Endothelial cell of umbilical vein (primary cell): Measurements from ENCODE around the gene KIFC1. TPM values are rescaled to one million over a fixed set of nuclear protein-coding genes. Genes with fewer than 3 reads are reported as not detected.

Experiments
- BruUV-seq: library from RNA; stranded (reverse); fragments of 400-500 nt; replicated peaks from 2 replicates; lab custom pipeline; 2021; lab: Mats Ljungman, UMichigan
- CTCF ChIA-PET: fragments of 300-600, 350-600 bp; sonication (Branson Sonifier 250); formaldehyde crosslinking; loops from one replicate; lab custom pipeline; 2021; ENCODE audit warnings: antibody characterized with exemption, inconsistent platforms; lab: Charles Lee
- POLR2A ChIA-PET: fragments of 300-600, 350-600 bp; sonication (Branson Sonifier 250); formaldehyde crosslinking; loops from one replicate; lab custom pipeline; 2021; ENCODE audit warnings: antibody characterized with exemption, inconsistent platforms; lab: Charles Lee
- DNase-seq: peaks from one replicate; pipeline ENCODE4 v3.0.0-alpha.2; 2011; ENCODE audit warnings: low read depth, low spot score
- FAIRE-seq: peaks from 2 replicates; lab custom pipeline; 2011; peaks lifted over from hg19 to GRCh38; lab: Jason Lieb, UNC
- H2AFZ ChIP-seq: 2 replicates; pipeline ENCODE4 v1.6.0; 2012; ENCODE audit warnings: low read depth, low read length, control low read depth, inconsistent platforms
- H3K27ac ChIP-seq: 2 replicates; pipeline ENCODE4 v1.5.1; 2011; ENCODE audit warnings: low read depth, mild to moderate bottlenecking, control low read depth, low read length, moderate library complexity; ENCODE audit not compliant: insufficient read depth
- H3K27me3 ChIP-seq, 2 experiments: 2 replicates each; pipeline versions ENCODE4 v1.6.0 to v1.6.1; 2011; ENCODE audit warnings: low read length in 2 of 2, mixed read lengths in 1 of 2; ENCODE audit not compliant: control insufficient read depth in 2 of 2, insufficient read depth in 2 of 2
- H3K36me3 ChIP-seq, 2 experiments: 2 replicates in 1 of 2; 3 replicates in 1 of 2; pipeline ENCODE4 v1.5.1; 2011; ENCODE audit warnings: low read length in 2 of 2, mild to moderate bottlenecking in 1 of 2, moderate library complexity in 1 of 2; ENCODE audit not compliant: control insufficient read depth in 2 of 2, insufficient read depth in 2 of 2; ENCODE audit errors: extremely low read depth in 1 of 2
- H3K4me1 ChIP-seq: 3 replicates; pipeline ENCODE4 v1.5.1; 2011; ENCODE audit warnings: mild to moderate bottlenecking, low read length; ENCODE audit not compliant: control insufficient read depth, insufficient read depth; ENCODE audit errors: extremely low read depth
- H3K4me2 ChIP-seq: 2 replicates; pipeline ENCODE4 v1.6.1; 2011; ENCODE audit warnings: low read length, control low read depth, mixed read lengths; ENCODE audit not compliant: insufficient read depth
- H3K4me3 ChIP-seq, 3 experiments: fragments of 200-600 bp in 1 of 3; sonication (generic), shearing (Covaris generic) in 1 of 3; replicated peaks in 1 of 3; 2 replicates each; pipeline ENCODE4 v1.5.1; 2011 to 2016; ENCODE audit warnings: control low read depth in 3 of 3, low read length in 3 of 3, mild to moderate bottlenecking in 2 of 3, inconsistent platforms in 1 of 3, low read depth in 1 of 3, moderate library complexity in 1 of 3; ENCODE audit not compliant: insufficient read depth in 1 of 3
- H3K79me2 ChIP-seq: 2 replicates; pipeline ENCODE4 v1.6.0; 2012; ENCODE audit warnings: low read length, inconsistent platforms; ENCODE audit not compliant: control insufficient read depth, insufficient read depth
- H3K9ac ChIP-seq: replicated peaks from 2 replicates; pipeline ENCODE3; 2011; ENCODE audit warnings: low read length, control low read depth; ENCODE audit not compliant: insufficient read depth; ENCODE audit errors: extremely low read depth
- H3K9me1 ChIP-seq: replicated peaks from 3 replicates; pipeline ENCODE4 v1.6.0; 2011; ENCODE audit warnings: mild to moderate bottlenecking, low read length; ENCODE audit not compliant: control insufficient read depth, insufficient read depth; ENCODE audit errors: extremely low read depth
- H3K9me3 ChIP-seq: replicated peaks from 2 replicates; pipeline ENCODE4 v1.5.1; 2012; ENCODE audit warnings: low read length, inconsistent platforms; ENCODE audit not compliant: control insufficient read depth, insufficient read depth
- H4K20me1 ChIP-seq: replicated peaks from 2 replicates; pipeline ENCODE3; 2011; ENCODE audit warnings: mild to moderate bottlenecking, low read length; ENCODE audit not compliant: control insufficient read depth, insufficient read depth; ENCODE audit errors: extremely low read depth
- EZH2 ChIP-seq: IDR thresholded peaks from 2 replicates; pipeline ENCODE4 v1.6.1; 2012; ENCODE audit warnings: borderline replicate concordance, low read depth, mild to moderate bottlenecking, moderate library complexity, low read length, inconsistent platforms; ENCODE audit not compliant: severe bottlenecking
- FOS ChIP-seq: IDR thresholded peaks from 2 replicates; pipeline ENCODE4 v1.6.1; 2011; ENCODE audit warnings: mild to moderate bottlenecking, low read length, moderate library complexity, borderline replicate concordance; ENCODE audit not compliant: insufficient read depth
- GATA2 ChIP-seq: IDR thresholded peaks from 2 replicates; pipeline ENCODE4 v1.7.0; 2011; ENCODE audit warnings: low read depth, mild to moderate bottlenecking, moderate library complexity, mixed read lengths, low read length; ENCODE audit not compliant: insufficient read length, insufficient read depth
- JUN ChIP-seq: IDR thresholded peaks from 2 replicates; pipeline ENCODE4 v1.6.1; 2011; ENCODE audit warnings: borderline replicate concordance, low read depth; ENCODE audit not compliant: insufficient read length, insufficient read depth
- MYC ChIP-seq: IDR thresholded peaks from one replicate; pipeline ENCODE4 v1.6.1; 2011; ENCODE audit warnings: mild to moderate bottlenecking, low read depth, low read length
- POLR2AphosphoS5 ChIP-seq: IDR thresholded peaks from 2 replicates; pipeline ENCODE4 v1.6.1; 2012; ENCODE audit warnings: low read depth, mild to moderate bottlenecking, control low read depth, low read length, moderate library complexity; ENCODE audit not compliant: insufficient read depth
- dilution Hi-C: fragments of 300-500 bp; cut with MboI; formaldehyde crosslinking; loops from one replicate; pipeline ENCODE4 v1.15.0; 2019; ENCODE audit warnings: low sequenced_read_pairs; ENCODE audit not compliant: extremely low pct_ligation_motif_present
- intact Hi-C: fragments of 100-400 bp; cut with micrococcal nuclease; formaldehyde crosslinking; loops from one replicate; pipeline ENCODE4 v1.10.0; 2022
- polyA plus RNA-seq, 4 experiments: library from polyadenylated mRNA; depleted of rRNA in 3 of 4; stranded (reverse) in 3 of 4; unstranded in 1 of 4; fragments of >200 nt; gene quantifications; 2 replicates each; pipeline versions ENCODE4 v1.2.1 to v1.2.3, GENCODE V29; 2011 to 2012; ENCODE audit warnings: missing spikeins in 1 of 4
- total RNA-seq: library from RNA; stranded (reverse); gene quantifications from 2 replicates; pipeline ENCODE4 v1.2.3, GENCODE V29; 2021
- TF ChIP-seq, protein P1 (sequence below), 2 donors: IDR thresholded peaks; 1 replicate in 1 of 2; 2 replicates in 1 of 2; pipeline ENCODE4 v1.5.1; 2011; ENCODE audit warnings: low read length in 2 of 2, mild to moderate bottlenecking in 2 of 2, moderate library complexity in 2 of 2, control low read depth in 1 of 2, inconsistent platforms in 1 of 2, low read depth in 1 of 2; ENCODE audit not compliant: insufficient read depth in 1 of 2; ENCODE audit errors: extremely low read depth in 1 of 2
- TF ChIP-seq, protein P2 (sequence below): IDR thresholded peaks from 2 replicates; pipeline ENCODE4 v1.6.1; 2011; ENCODE audit not compliant: insufficient read depth, insufficient read length

Gene KIFC1
- total and polyA plus RNA-seq, 2 donors (not counting 3 experiments of a cell fraction or from before 2014, with no cell fraction given): 39.3 to 63.4 TPM

DNA sequence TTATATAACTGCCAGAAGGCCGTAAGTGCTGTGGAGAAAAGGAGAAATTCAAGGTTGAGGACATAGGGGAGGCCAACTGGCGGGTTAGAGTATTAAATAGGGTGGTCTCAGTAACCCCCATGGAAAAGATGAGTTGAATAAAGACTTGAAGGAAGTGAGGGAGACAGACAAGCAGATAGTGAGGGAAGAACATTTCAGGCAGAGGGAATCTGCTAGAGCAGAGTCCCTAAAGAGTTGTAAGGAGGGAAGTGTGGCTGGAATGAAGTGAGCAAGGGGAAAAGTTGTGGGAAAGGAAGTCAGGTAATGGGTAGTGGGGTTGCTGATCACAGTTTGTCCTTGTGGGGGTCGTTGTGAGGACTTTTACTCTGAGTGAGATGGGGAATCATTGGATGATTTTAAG is 1.4 kb downstream of the KIFC1 start:
- POLR2A ChIA-PET: no interaction called here
- H3K4me3 ChIP-seq: peak overlapping the region; percentile 73 to 85 (median 84)
- intact Hi-C loops (loop anchor here (5.0 kb wide), 1 partner anchor 99 kb away; no protein-coding TSS in a partner anchor), dilution Hi-C loops (no loop called here)
- H4K20me1 ChIP-seq: no peaks in the 10 kb centered on the region
- BruUV-seq: no TSS peak
- FAIRE-seq (no peak), DNase-seq (no peak)
- TF ChIP-seq POLR2AphosphoS5: no peak
- TF ChIP-seq, protein P1, sequence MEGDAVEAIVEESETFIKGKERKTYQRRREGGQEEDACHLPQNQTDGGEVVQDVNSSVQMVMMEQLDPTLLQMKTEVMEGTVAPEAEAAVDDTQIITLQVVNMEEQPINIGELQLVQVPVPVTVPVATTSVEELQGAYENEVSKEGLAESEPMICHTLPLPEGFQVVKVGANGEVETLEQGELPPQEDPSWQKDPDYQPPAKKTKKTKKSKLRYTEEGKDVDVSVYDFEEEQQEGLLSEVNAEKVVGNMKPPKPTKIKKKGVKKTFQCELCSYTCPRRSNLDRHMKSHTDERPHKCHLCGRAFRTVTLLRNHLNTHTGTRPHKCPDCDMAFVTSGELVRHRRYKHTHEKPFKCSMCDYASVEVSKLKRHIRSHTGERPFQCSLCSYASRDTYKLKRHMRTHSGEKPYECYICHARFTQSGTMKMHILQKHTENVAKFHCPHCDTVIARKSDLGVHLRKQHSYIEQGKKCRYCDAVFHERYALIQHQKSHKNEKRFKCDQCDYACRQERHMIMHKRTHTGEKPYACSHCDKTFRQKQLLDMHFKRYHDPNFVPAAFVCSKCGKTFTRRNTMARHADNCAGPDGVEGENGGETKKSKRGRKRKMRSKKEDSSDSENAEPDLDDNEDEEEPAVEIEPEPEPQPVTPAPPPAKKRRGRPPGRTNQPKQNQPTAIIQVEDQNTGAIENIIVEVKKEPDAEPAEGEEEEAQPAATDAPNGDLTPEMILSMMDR (IDR thresholded peaks at IDR 0.05; ENCODE audit: extremely low read depth in 1 of 2, insufficient read depth in 1 of 2, low read depth in 1 of 2, low read length in 2 of 2): no peak
- no peak for TF ChIP-seq EZH2
- TF ChIP-seq FOS: no peak
- no peak for TF ChIP-seq GATA2
- no peak for TF ChIP-seq MYC
- no peak for TF ChIP-seq JUN
- TF ChIP-seq, protein P2, sequence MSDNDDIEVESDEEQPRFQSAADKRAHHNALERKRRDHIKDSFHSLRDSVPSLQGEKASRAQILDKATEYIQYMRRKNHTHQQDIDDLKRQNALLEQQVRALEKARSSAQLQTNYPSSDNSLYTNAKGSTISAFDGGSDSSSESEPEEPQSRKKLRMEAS: no peak
- peak overlapping the region; percentile 55 for H3K9ac ChIP-seq
- no peak overlapping the region for H3K27ac ChIP-seq
- H3K9me1 ChIP-seq: no peaks in the 10 kb centered on the region
- no peaks in the 10 kb centered on the region for H3K9me3 ChIP-seq
- peaks cover 26% of the 10 kb centered on the region for H3K4me1 ChIP-seq
- peak overlapping the region; percentile 64 for H3K4me2 ChIP-seq
- peaks cover 59% of the 10 kb centered on the region for H3K79me2 ChIP-seq
- no peaks in the 10 kb centered on the region for H3K27me3 ChIP-seq
- H2AFZ ChIP-seq: no peak overlapping the region
- CTCF ChIA-PET: interaction anchor here (2.0 kb wide), 1 partner anchor 14 kb away, joined by 7 read pairs; no protein-coding TSS in a partner anchor
- H3K36me3 ChIP-seq: peaks cover under 1 to 4% of the 10 kb centered on the region in 2 experiments
